ENCODE measurements around the gene TMEM129. TPM values are rescaled to one million over a fixed set of nuclear protein-coding genes. Genes with fewer than 3 reads are reported as not detected.

TMEM129 gene
- total and polyA plus RNA-seq, 2 experiments from 2014 or later: 16.4 to 64.4 TPM

DNA sequence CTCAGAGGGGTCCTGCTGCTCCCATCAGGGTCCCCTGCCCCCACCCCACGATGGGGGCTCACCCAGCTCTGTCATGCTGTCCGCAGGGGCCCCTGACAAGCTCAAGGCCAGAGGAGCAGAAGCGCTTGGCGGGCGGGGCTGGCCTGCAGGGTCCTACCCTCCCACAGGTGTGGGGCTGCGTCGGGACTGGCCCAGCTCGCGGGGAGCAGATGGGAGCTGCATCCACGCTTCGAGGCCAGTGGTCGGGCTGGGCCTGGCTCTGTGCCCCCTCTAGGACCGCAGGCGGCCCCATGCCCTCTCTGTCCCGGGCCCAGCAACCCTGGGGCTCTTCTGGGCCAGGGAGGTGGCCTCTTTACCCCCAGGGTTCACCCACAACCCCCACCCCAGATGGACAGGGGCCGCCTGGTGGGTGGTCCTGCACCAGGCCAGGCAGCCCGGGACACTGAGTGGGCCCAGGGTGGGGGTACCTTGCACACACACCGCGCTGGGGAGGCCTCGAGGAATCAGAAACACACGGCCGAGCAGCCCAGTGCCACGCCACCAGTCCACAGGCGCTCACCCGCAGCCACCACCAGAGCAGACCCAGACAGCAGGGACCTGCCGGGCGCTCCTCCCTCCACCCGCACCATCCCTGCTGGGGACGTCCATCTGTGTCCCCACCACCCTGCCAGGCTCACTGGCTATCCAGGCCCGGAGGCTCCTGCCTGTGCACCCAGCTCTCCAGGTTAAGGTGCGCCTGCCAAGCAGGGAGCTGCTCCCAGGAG lies 30.2 kb upstream of the TMEM129 start:
- Histone ChIP-seq H3K36me3 (ENCODE audit: insufficient read depth) (no peaks in the 10 kb centered on the region), H2AFZ (no peak overlapping the region), H3F3A (replicated peaks; ENCODE audit: low read depth) (no peaks in the 10 kb centered on the region), H3K4me3 (no peak overlapping the region), H4K20me1 (replicated peaks; ENCODE audit: insufficient read depth) (no peaks in the 10 kb centered on the region), H3K4me2 (no peak overlapping the region), H3K27me3 (ENCODE audit: insufficient read depth) (no peaks in the 10 kb centered on the region), H3K27ac (ENCODE audit: low read depth) (no peak overlapping the region), H3K4me1 (ENCODE audit: insufficient read depth) (no peaks in the 10 kb centered on the region), H3K9me2 (ENCODE audit: insufficient read depth) (no peaks in the 10 kb centered on the region), H3K79me2 (replicated peaks; ENCODE audit: insufficient read depth) (no peaks in the 10 kb centered on the region)
- TF ChIP-seq EZH2phosphoT487 (IDR thresholded peaks at IDR 0.05; ENCODE audit: unreplicated experiment) (no peak), CREB1 (CRISPR knock-in tag; IDR thresholded peaks at IDR 0.05; ENCODE audit: low read depth) (no peak), JUNB (IDR thresholded peaks at IDR 0.05; ENCODE audit: unreplicated experiment) (no peak)
- TF ChIP-seq, protein P1, sequence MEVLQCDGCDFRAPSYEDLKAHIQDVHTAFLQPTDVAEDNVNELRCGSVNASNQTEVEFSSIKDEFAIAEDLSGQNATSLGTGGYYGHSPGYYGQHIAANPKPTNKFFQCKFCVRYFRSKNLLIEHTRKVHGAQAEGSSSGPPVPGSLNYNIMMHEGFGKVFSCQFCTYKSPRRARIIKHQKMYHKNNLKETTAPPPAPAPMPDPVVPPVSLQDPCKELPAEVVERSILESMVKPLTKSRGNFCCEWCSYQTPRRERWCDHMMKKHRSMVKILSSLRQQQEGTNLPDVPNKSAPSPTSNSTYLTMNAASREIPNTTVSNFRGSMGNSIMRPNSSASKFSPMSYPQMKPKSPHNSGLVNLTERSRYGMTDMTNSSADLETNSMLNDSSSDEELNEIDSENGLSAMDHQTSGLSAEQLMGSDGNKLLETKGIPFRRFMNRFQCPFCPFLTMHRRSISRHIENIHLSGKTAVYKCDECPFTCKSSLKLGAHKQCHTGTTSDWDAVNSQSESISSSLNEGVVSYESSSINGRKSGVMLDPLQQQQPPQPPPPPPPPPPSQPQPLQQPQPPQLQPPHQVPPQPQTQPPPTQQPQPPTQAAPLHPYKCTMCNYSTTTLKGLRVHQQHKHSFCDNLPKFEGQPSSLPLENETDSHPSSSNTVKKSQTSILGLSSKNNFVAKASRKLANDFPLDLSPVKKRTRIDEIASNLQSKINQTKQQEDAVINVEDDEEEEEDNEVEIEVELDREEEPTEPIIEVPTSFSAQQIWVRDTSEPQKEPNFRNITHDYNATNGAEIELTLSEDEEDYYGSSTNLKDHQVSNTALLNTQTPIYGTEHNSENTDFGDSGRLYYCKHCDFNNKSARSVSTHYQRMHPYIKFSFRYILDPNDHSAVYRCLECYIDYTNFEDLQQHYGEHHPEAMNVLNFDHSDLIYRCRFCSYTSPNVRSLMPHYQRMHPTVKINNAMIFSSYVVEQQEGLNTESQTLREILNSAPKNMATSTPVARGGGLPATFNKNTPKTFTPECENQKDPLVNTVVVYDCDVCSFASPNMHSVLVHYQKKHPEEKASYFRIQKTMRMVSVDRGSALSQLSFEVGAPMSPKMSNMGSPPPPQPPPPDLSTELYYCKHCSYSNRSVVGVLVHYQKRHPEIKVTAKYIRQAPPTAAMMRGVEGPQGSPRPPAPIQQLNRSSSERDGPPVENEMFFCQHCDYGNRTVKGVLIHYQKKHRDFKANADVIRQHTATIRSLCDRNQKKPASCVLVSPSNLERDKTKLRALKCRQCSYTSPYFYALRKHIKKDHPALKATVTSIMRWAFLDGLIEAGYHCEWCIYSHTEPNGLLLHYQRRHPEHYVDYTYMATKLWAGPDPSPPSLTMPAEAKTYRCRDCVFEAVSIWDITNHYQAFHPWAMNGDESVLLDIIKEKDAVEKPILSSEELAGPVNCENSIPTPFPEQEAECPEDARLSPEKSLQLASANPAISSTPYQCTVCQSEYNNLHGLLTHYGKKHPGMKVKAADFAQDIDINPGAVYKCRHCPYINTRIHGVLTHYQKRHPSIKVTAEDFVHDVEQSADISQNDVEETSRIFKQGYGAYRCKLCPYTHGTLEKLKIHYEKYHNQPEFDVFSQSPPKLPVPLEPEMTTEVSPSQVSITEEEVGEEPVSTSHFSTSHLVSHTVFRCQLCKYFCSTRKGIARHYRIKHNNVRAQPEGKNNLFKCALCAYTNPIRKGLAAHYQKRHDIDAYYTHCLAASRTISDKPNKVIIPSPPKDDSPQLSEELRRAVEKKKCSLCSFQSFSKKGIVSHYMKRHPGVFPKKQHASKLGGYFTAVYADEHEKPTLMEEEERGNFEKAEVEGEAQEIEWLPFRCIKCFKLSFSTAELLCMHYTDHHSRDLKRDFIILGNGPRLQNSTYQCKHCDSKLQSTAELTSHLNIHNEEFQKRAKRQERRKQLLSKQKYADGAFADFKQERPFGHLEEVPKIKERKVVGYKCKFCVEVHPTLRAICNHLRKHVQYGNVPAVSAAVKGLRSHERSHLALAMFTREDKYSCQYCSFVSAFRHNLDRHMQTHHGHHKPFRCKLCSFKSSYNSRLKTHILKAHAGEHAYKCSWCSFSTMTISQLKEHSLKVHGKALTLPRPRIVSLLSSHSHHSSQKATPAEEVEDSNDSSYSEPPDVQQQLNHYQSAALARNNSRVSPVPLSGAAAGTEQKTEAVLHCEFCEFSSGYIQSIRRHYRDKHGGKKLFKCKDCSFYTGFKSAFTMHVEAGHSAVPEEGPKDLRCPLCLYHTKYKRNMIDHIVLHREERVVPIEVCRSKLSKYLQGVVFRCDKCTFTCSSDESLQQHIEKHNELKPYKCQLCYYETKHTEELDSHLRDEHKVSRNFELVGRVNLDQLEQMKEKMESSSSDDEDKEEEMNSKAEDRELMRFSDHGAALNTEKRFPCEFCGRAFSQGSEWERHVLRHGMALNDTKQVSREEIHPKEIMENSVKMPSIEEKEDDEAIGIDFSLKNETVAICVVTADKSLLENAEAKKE (CRISPR knock-in tag; IDR thresholded peaks at IDR 0.05): no peak
- H3K9me3 Mint-ChIP-seq: no peaks in the 10 kb centered on the region
- ATAC-seq (no peak), DNase-seq (ENCODE audit: low spot score) (no peak)
- no peak overlapping the region for H3K4me3 Mint-ChIP-seq
- no peaks in the 10 kb centered on the region for H3K36me3 Mint-ChIP-seq (ENCODE audit: low read depth)
- peaks cover 3% of the 10 kb centered on the region for H3K27me3 Mint-ChIP-seq (ENCODE audit: insufficient read depth, low read depth, poor library complexity)
- no peaks in the 10 kb centered on the region for H3K4me1 Mint-ChIP-seq
- H3K27ac Mint-ChIP-seq: no peak overlapping the region

Data from GM23338 (cell line).